SKM-1 treated with dmso at 0.1 percent for 144 hours (cell line): ENCODE results near the gene GPC3.
"Not testable (repeated sequence)": the region's sequence is repeated elsewhere in the genome, so short reads cannot be mapped to it uniquely, and the experiment has no call there.

Experiments
- DNase-seq: peaks from one replicate; lab custom pipeline; 2025; ENCODE audit not compliant: unreplicated experiment; lab: John Stamatoyannopoulos, UW

The GPC3 gene

GRCh38 chrX:133534172-133534571, 451.2 kb downstream of the GPC3 start:
- DNase-seq: no peak

- DNase-seq: no peak
These were observed 452.1 kb downstream of the GPC3 start for GRCh38 chrX:133533249-133533648.

- no peak for DNase-seq
These were observed 454.4 kb downstream of the GPC3 start for GRCh38 chrX:133530960-133531359.

GRCh38 chrX:133529578-133529977, 455.8 kb downstream of the GPC3 start:
- DNase-seq: no peak

GRCh38 chrX:133527825-133528224, 457.6 kb downstream of the GPC3 start:
- DNase-seq: no peak

GRCh38 chrX:133527415-133527814, 458.0 kb downstream of the GPC3 start:
- DNase-seq: no peak

- not testable (repeated sequence) for DNase-seq
These were observed 458.6 kb downstream of the GPC3 start for GRCh38 chrX:133526773-133527172.

GRCh38 chrX:133523526-133523925, 461.9 kb downstream of the GPC3 start:
- DNase-seq: no peak

GRCh38 chrX:133523081-133523487, 462.3 kb downstream of the GPC3 start:
- no peak for DNase-seq

GRCh38 chrX:133516686-133517085, 468.7 kb downstream of the GPC3 start:
- DNase-seq: no peak

GRCh38 chrX:133514486-133514885, 470.9 kb downstream of the GPC3 start:
- no peak for DNase-seq

GRCh38 chrX:133513123-133513522, 472.3 kb downstream of the GPC3 start:
- no peak for DNase-seq

GRCh38 chrX:133511041-133511440, 474.4 kb downstream of the GPC3 start:
- DNase-seq: no peak

- no peak for DNase-seq
These were observed 488.0 kb downstream of the GPC3 start for GRCh38 chrX:133497356-133497755.

- DNase-seq: no peak
These were observed 489.7 kb downstream of the GPC3 start for GRCh38 chrX:133495464-133496391.

GRCh38 chrX:133493366-133493765, 492.0 kb downstream of the GPC3 start:
- no peak for DNase-seq

GRCh38 chrX:133490955-133491354, 494.4 kb downstream of the GPC3 start:
- no peak for DNase-seq
